ENCODE results near the gene CRELD1.

CRELD1 gene

DNA sequence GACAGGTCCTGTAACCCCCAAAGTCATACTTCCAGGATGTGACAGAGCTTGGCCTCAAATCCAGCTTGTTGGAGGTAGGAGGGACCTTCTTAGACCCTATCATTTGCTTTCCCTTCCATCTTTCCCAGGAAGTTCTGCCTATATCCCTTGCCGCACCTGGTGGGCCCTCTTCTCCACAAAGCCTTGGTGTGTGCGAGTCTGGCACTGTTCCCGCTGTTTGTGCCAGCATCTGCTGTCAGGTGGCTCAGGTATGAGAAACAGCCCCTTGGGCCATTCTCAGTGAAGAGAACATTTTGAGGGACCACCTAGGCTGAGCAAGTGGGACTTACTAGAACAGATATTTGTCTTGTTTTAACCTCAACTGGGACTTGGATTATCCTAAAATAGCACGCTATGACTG, 29.7 kb upstream of the CRELD1 start:
- no peak for DNase-seq

DNA sequence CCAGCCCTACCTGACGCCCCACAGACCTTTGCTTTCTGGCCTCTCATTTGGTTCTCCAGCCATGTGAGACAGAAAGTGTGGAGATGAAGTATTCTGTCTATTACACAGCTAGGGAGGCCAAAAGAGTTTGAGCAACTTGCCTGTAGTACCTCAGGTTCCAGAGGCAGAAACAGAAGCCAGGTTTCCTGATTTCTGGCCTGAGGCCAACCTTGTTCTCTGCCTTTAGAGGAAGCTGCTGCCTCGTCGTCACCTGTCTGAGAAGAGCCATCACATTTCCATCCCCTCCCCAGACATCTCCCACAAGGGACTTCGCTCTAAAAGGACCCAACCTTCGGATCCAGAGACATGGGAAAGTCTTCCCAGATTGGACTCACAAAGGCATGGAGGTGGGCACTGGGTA, 27.2 kb upstream of the CRELD1 start:
- no peak for DNase-seq

DNA sequence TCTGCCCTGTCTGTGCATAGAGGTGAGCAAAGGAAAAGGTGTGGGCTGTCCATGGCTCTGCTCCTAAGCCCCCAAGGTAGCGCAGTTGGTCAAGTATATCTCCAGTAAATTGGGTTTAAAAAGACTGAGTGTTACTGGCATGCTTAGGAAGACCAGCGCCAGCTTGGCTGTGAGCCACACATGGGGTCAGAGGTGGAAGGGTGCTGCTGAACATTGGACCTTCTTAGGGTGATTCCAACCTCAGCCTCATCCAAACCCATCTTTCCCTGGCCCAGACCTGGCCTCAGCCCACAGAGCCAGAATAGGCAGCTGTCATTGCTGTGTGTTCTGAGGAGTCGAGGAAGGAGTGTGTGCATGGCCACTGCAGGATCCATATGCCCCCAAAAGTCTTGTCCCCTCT, 25.3 kb upstream of the CRELD1 start:
- DNase-seq, result no peak

DNA sequence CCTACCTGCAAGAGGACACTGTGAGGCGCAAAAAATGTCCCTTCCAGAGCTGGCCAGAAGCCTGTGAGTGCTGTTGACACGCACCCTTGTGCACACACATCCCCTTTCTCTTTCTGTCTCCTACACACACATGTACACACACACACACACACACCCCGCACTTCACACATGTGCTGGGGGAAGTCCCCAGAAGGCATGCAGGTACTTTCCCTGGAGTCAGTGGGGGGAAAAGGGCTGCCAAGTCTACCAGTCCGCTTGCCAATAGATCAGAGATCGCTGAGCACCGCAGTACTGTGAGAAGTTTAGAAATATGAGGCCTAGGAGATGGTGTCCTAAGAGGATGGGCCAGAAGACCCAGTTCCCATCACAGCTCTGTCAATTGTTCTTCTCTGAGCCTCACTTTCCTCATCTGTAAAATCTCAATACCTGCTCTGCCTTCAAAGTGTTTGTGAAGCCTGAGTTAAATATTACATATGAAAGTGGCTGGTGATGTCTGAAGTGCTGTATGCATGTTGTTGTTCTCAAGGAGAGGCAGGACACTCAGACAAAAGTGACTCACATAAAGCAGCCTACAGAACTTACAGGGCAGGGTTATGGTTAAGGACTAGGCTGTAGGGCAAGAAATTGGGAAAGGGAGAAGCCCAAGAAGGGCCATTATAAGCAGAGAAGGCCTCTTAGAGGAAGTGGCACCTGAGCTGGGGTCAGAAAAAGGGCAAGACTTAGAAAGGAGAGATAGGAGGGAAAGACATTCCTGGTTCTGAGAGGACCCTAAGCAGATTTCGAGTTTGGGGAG, 24.2 kb upstream of the CRELD1 start:
- DNase-seq, result no peak

DNA sequence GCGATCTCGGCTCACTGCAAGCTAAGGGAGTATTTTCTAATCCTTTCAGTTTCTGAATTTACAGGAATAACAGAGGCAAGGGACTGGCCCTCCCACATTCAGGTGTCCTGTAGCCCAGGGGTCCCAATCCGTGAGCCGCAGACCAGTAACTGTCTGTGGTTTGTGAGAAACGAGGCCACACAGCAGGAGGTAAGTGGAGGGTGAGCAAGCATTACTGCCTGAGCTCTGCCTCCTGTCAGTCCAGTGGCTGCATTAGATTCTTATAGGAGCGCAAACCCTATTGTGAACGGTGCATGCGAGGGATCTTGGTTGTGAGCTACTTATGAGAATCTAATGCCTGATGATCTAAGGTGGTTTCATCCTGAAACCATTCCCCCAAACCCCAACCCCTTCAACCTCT, 21.8 kb upstream of the CRELD1 start:
- no peak for DNase-seq

DNA sequence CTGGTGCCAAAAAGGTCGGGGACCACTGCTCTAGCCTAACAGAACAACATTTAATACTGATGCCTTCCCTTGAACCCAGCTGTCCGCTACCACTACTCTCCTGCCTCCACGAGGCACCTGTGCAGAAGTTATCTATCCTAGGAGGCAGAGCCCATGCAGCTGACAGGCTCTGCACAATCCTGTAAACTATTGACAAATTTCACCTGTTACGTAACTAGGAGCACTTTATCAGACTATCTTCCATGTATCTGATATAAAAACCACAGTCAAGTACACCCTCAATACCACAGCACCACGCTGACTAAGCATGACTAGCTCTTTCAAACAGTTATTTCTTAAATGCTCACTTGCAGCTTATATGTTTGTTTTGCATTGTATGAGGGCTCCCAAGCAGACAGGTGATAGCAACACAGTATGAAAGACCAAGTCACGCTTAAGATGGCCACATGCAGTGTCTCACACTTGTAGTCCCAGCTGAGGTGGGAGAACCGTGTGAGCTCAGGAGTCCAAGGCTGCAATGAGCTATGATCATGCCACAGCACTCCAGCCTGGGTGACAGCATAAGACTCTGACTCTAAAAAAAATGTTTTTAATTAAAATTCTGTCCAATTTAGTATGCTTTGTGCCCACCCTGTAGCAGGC, 21.2 kb upstream of the CRELD1 start:
- DNase-seq, result no peak

DNA sequence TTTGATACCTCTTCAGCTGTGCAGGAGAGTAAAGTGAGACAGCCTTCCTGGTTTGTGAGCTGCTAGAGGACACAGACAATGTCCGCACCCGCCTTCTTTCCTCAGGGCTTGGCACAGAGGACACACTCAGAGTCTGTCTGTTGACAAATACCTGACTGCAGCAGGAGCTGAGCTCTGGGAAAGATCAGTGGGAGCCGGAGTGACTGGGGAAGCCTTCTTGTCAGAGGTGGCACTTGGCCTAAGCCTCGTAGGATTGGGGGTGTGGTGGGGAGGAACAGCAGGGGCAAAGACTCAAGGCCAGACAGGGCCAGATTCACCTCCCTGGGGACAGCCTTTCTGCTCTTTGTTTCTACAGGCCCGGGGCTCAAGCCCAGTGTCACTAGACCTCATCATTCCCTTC, 20.0 kb upstream of the CRELD1 start:
- DNase-seq, result no peak

DNA sequence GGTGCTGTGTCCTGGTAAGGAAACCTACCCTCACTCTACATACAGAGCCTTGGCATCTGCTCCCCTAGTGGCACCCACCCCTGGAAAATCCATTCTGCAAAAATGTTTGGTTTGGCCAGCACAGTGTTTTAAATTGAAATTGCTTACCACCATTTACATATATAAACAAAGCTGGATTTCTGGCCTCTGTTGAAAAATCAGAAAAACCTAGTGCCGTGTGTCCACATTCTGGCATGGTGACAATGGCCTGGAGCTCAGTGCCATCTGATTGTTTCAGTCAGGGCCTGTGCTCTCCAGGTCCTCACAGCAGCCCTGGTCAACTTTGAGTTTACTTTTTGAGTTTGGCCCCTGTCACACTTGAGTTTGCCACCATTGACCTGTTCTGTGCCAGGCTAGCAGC, 19.6 kb upstream of the CRELD1 start:
- DNase-seq, result no peak

DNA sequence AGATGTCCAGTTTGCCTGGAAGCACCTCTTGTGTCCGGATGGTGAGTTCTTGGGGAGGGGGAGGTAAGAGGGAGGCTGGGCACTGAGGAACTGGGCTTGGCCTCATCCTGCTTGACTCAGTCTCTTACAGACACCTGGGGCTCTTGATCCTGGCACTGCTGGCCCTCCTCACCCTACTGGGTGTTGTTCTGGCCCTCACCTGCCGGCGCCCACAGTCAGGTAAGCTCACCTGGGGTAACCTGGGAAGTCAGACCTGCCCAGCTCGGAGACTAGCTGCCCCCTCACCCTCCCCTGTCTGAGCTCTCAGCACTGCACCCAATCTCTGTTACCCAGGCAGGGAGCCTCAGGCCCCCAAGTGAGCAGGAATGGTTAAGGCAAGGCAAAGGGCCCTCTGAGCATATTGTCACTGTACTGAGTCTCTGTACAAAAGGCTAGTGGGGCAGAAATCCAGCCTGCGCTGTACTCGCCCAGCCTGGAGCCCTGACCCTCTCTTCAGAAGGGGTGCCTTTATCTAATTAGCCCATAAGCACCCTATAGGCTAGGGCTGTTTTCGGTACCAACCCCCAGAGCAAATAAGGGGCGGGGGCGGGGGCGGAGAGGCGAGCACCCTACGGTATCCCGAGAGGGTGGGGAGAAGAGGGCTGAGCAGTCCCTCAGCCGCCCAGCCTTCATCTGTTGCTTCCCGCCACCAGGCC, 18.9 kb upstream of the CRELD1 start:
- peak in 1 of 14 donors; percentile 3 for DNase-seq

DNA sequence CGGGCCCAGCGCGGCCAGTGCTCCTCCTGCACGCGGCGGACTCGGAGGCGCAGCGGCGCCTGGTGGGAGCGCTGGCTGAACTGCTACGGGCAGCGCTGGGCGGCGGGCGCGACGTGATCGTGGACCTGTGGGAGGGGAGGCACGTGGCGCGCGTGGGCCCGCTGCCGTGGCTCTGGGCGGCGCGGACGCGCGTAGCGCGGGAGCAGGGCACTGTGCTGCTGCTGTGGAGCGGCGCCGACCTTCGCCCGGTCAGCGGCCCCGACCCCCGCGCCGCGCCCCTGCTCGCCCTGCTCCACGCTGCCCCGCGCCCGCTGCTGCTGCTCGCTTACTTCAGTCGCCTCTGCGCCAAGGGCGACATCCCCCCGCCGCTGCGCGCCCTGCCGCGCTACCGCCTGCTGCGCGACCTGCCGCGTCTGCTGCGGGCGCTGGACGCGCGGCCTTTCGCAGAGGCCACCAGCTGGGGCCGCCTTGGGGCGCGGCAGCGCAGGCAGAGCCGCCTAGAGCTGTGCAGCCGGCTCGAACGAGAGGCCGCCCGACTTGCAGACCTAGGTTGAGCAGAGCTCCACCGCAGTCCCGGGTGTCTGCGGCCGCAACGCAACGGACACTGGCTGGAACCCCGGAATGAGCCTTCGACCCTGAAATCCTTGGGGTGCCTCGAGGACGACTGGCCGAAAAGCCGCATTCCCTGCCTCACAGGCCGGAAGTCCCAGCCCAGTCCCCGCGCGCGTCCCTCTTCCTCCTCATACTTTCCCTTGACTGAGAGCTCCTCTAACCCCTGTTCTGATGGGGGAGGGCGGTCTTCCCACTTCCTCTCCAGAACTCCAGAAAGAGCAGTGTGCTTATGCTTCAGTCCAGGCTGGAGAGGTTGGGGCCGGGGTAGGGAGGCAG, 18.1 kb upstream of the CRELD1 start:
- DNase-seq, result peak in 11 of 14 donors; percentile 19 to 72 (median 40)

DNA sequence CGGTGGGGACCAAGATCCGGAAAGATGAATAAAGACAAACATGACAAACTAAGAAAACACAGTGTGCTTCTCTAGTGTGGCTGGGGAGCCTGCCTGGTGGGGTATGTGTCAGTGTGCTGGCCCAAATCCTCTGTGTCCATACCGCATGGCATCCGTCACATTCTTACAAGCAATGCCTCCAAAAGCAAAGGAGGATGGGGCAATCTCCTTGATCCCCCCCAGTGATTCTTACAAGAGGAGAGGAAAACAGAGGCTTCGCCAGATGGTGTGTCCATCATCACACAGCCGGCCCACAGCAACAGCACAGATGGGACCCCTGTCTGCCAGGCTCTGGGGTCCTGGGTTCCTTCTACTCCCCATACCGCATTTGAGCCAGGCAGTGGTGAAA, 17.3 kb upstream of the CRELD1 start:
- DNase-seq, result peak in 2 of 14 donors; percentile 24 to 41

DNA sequence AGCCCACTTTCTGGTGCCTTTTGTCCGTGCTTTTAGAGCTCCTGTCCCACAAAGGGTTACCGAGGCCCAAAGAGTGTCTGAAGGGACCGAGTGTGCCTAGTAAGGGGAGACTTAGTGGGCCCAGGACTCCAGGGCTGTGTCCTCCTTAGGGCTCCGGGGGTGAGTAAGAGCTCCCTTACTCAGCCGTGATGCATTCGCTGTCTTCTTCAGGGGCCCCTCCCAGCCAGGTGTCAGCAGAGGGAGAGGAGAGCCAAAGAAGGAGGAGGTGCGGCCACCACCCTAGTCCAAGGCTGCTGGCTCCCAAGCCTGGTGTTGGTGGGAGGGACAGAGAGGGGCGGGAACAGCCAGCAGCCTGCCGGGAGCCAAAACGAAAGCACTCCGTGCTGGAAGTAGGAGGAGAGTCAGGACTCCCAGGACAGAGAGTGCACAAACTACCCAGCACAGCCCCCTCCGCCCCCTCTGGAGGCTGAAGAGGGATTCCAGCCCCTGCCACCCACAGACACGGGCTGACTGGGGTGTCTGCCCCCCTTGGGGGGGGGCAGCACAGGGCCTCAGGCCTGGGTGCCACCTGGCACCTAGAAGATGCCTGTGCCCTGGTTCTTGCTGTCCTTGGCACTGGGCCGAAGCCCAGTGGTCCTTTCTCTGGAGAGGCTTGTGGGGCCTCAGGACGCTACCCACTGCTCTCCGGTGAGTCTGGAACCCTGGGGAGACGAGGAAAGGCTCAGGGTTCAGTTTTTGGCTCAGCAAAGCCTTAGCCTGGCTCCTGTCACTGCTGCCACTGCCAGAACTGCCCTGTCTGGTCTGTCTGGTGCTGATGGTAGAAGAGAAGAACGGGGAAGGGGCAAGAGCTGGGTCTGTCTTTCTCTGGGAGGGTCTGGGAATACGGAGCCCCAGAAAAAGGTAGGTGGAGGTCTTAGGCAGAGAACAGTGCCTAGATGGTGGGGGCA, 16.6 kb upstream of the CRELD1 start, which contains the start of gene IL17RC:
IL17RC (plus strand) TSS at position 365 of the 947 bp plus-strand sequence; CDS start at position 583, 218 bp downstream.
- peak; percentile 26 to 81 (median 54) for DNase-seq

DNA sequence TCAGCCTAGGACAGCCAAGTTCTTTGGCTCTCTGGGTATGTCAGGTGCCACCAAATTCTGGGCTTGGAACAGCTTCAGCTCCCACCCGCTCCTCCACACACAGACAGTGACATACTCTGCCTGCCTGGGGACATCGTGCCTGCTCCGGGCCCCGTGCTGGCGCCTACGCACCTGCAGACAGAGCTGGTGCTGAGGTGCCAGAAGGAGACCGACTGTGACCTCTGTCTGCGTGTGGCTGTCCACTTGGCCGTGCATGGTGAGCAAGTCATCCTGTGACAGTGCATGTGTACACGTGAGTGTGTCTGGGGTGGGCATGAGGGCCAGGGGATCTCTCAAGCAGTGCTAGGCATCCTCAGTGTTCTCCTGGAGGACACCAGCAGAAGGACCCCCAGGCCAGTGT, 15.8 kb upstream of the CRELD1 start:
- no peak for DNase-seq

DNA sequence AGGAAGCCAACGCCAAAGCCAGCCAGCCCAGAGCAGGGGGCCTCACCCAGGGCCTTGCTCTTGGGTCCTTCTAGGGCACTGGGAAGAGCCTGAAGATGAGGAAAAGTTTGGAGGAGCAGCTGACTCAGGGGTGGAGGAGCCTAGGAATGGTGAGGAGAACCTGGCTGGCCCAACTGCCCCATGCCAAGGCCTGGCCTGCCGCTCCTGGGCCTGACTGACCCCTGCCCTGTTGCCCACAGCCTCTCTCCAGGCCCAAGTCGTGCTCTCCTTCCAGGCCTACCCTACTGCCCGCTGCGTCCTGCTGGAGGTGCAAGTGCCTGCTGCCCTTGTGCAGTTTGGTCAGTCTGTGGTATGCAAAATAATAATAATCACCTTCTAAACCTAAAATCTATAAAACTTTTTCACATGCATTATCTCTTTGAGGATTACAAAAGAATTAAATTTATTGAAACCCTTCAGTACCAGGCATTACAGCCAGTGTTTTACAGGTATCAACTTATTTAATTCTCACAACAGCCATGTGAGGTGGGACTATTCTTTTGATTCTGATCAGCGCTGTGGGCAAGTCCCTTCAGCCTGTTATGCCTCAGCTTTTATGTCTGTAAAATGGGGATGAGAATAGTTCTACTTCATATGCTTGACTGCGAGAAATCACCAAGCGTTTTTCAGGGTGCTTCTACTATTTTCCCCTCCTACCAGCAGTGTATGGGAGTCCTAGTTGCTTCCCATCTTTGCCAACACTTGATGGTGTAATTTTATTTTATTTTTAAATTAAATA, 15.2 kb upstream of the CRELD1 start:
- DNase-seq, result no peak

DNA sequence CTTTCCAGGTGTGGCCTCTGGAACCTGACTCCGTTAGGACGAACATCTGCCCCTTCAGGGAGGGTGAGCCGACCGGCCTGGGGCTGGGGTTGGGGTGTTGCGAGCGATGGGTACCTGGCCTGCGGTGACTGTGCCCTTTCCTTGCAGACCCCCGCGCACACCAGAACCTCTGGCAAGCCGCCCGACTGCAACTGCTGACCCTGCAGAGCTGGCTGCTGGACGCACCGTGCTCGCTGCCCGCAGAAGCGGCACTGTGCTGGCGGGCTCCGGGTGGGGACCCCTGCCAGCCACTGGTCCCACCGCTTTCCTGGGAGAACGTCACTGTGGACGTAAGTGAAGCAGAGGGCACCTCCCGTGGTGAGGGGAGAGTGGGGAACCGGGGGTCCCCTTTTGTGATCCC, 5.5 kb upstream of the CRELD1 start:
- DNase-seq, result no peak

DNA sequence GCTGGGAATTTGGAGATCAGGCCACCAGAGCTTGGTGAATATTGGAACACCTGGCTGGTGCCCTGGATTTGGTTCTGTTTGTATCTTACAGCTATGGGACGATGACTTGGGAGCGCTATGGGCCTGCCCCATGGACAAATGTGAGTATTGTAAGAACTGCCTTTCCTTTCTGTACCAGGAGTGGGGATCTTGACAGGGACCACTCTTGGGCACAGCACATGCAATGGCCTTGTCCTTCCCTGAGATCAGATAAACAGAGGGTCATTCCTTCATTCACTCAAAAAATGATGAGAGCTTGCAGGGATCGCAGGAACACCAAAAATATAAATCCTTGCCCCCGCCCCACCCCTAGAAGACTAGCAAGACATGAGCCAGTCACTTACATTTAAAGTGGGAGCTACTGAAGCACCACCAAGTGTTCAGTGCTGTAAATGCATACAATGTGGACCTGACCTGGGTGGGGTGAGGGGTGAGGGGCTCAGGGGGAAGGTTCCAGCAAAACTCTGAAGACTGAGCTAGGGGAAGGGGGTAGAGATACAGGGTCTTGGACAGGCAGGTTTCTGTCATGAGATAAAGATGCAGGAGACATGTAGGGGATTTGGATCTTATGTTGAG, 2.7 kb upstream of the CRELD1 start:
- DNase-seq, result no peak

DNA sequence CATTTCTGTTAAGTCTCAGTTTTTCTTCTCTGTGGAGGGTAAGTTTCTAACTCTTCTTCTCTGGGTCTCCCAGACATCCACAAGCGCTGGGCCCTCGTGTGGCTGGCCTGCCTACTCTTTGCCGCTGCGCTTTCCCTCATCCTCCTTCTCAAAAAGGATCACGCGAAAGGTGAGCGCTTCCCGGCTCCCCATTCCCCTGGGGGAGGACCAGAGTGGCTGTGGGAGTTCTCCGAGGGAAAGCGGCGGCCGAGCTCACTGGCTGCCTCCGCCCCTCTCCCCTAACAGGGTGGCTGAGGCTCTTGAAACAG, 1.1 kb upstream of the CRELD1 start:
- DNase-seq, result no peak

DNA sequence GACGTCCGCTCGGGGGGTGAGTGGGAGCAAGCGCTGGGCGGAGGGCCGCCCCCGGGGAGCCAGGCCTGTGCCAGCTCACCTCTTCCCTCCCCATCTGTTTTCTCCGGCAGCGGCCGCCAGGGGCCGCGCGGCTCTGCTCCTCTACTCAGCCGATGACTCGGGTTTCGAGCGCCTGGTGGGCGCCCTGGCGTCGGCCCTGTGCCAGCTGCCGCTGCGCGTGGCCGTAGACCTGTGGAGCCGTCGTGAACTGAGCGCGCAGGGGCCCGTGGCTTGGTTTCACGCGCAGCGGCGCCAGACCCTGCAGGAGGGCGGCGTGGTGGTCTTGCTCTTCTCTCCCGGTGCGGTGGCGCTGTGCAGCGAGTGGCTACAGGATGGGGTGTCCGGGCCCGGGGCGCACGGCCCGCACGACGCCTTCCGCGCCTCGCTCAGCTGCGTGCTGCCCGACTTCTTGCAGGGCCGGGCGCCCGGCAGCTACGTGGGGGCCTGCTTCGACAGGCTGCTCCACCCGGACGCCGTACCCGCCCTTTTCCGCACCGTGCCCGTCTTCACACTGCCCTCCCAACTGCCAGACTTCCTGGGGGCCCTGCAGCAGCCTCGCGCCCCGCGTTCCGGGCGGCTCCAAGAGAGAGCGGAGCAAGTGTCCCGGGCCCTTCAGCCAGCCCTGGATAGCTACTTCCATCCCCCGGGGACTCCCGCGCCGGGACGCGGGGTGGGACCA, 632 bp upstream of the CRELD1 start:
- DNase-seq, result peak in 11 of 14 donors; percentile 27 to 77 (median 63)

DNA sequence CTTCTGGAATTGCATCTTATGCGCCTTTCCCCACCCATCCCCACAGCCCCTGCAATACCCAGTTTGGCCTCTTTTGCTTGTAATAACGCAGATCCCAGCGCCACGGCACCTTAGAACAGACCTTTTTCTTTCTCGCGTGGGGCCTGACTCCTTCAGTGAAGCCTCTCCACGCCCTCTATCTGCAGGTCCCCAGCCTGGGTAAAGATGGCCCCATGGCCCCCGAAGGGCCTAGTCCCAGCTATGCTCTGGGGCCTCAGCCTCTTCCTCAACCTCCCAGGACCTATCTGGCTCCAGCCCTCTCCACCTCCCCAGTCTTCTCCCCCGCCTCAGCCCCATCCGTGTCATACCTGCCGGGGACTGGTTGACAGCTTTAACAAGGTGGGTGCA, 594 bp downstream of the CRELD1 start:
- DNase-seq, result peak in 3 of 14 donors; percentile 10 to 66 (median 35)
